CD4-positive, alpha-beta T cell treated with Interleukin-4 for 1 hour (primary cell): ENCODE measurements around the gene SLC8B1.

Source experiments
- DNase-seq, 2 donors: peaks; one replicate each; pipeline ENCODE4 v3.0.0-alpha.2; 2020 to 2022

Gene SLC8B1

GRCh38 chr12:113292091-113292490, 42.8 kb downstream of the SLC8B1 start:
- no peak for DNase-seq

GRCh38 chr12:113291586-113291985, 43.3 kb downstream of the SLC8B1 start:
- no peak for DNase-seq

- no peak for DNase-seq
These were observed 44.4 kb downstream of the SLC8B1 start for GRCh38 chr12:113290506-113290905.

- no peak for DNase-seq
These were observed 45.5 kb downstream of the SLC8B1 start for GRCh38 chr12:113289361-113289760.

- DNase-seq, result no peak
These were observed 47.0 kb downstream of the SLC8B1 start for GRCh38 chr12:113287899-113288282.

- no peak for DNase-seq
These were observed 47.6 kb downstream of the SLC8B1 start for GRCh38 chr12:113287146-113287898.

- DNase-seq, result no peak
These were observed 48.2 kb downstream of the SLC8B1 start for GRCh38 chr12:113286712-113287111.

- no peak for DNase-seq
These were observed 49.0 kb downstream of the SLC8B1 start for GRCh38 chr12:113285679-113286610.

GRCh38 chr12:113284751-113285150, 50.2 kb downstream of the SLC8B1 start:
- DNase-seq, result no peak

GRCh38 chr12:113278633-113279032, 56.3 kb downstream of the SLC8B1 start:
- DNase-seq, result no peak

GRCh38 chr12:113278141-113278540, 56.8 kb downstream of the SLC8B1 start:
- DNase-seq, result no peak

GRCh38 chr12:113277511-113277910, 57.4 kb downstream of the SLC8B1 start:
- no peak for DNase-seq

GRCh38 chr12:113276946-113277500, 57.9 kb downstream of the SLC8B1 start:
- DNase-seq, result no peak

- no peak for DNase-seq
These were observed 58.6 kb downstream of the SLC8B1 start for GRCh38 chr12:113276306-113276705.

- DNase-seq, result no peak
These were observed 60.1 kb downstream of the SLC8B1 start for GRCh38 chr12:113274848-113275247.

GRCh38 chr12:113273053-113273725, 61.7 kb downstream of the SLC8B1 start:
- DNase-seq, result no peak

GRCh38 chr12:113271853-113272561, 62.9 kb downstream of the SLC8B1 start:
- peak in 1 of 2 donors; percentile 40 for DNase-seq

- DNase-seq, result no peak
These were observed 63.5 kb downstream of the SLC8B1 start for GRCh38 chr12:113271466-113271852.

- no peak for DNase-seq
These were observed 64.2 kb downstream of the SLC8B1 start for GRCh38 chr12:113270709-113271009.

GRCh38 chr12:113269257-113269943, 65.5 kb downstream of the SLC8B1 start:
- DNase-seq, result no peak

GRCh38 chr12:113268621-113269020, 66.3 kb downstream of the SLC8B1 start:
- no peak for DNase-seq

- no peak for DNase-seq
These were observed 66.8 kb downstream of the SLC8B1 start for GRCh38 chr12:113268136-113268535.
